NOMO-1 (cell line): Measurements from ENCODE around the gene DNAI1.

Experiments
- DNase-seq, 2 experiments: peaks; one replicate each; lab custom pipeline; 2025; ENCODE audit not compliant: unreplicated experiment in 2 of 2; lab: John Stamatoyannopoulos, UW

DNAI1 gene

GRCh38 chr9:34485822-34486221 is 27.2 kb downstream of the DNAI1 start:
- DNase-seq, result no peak

- DNase-seq, result no peak
Observed at GRCh38 chr9:34486572-34486971, 28.0 kb downstream of the DNAI1 start.

GRCh38 chr9:34490360-34490759 is 31.8 kb downstream of the DNAI1 start:
- no peak for DNase-seq

DNA sequence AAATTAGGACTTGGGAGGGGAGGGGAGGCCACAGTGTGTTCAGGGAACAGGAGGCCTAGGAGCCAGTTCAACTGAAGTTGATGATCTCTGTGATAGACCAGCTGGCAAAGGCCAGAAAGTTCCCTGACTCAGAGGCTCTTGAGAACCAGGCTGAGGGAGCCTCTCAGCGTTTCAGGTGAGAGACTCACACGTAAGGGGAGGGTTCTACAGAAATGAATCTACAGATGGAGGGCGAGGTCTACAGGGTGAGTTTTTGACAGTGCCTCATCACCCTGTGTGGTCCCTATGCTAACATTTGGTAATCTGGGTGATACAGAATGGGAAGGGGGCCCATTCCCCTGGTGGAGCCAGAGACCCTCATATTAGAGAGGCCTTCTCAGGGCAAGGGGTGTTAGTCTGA is 32.2 kb downstream of the DNAI1 start:
- no peak for DNase-seq

GRCh38 chr9:34491596-34491995 is 33.0 kb downstream of the DNAI1 start:
- no peak for DNase-seq

- DNase-seq, result no peak
Observed at GRCh38 chr9:34492051-34492450, 33.4 kb downstream of the DNAI1 start.

- DNase-seq, result peak; percentile 38 to 64
Observed at GRCh38 chr9:34493972-34494535, 35.4 kb downstream of the DNAI1 start.

DNA sequence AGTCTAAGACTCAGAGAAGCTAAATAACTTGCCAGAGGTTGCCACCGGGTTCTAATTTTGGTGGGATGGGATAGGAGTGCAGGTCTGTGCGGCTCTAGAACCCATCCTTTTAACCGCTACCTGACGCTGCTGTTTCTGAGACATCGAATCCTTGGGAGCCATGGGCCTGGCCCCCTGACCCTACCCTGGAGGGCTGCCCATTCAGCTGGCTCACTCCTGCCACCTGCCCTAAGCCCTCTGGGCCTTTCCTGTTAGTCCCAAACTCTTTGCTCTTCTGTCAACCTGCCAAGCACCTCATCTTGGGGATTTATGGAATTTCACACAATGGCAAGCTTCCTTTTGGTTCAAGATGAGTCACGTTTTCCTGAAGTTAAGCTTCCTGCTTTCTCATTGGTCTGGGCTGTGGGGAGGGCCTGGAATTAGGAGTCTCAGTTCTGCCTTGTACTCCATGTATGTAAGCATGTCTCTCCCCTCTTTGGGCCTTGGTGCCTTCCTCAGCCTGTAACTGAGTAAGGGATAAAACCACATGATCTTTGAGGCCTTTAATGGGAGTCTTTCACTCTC is 37.6 kb downstream of the DNAI1 start:
- DNase-seq, result no peak

DNA sequence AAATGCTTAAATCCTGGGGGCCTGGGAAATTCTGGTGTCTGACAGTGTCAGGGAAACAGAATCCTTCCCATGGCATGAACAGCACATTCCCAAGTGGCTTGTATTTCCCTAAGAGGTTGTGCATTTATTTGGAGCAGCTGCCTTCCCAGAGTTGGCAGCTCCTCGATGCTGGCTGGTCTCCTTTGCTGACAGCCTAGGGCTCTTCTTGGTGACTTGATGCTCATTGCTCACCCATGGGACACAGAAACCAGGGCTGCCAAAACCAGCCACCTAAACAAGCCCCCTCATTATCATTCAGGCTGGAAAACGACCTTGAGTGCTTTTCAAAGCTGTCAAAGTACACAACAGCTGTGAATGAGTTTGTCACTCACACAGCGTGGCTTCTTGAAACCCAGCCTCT is 39.9 kb downstream of the DNAI1 start:
- no peak for DNase-seq

DNA sequence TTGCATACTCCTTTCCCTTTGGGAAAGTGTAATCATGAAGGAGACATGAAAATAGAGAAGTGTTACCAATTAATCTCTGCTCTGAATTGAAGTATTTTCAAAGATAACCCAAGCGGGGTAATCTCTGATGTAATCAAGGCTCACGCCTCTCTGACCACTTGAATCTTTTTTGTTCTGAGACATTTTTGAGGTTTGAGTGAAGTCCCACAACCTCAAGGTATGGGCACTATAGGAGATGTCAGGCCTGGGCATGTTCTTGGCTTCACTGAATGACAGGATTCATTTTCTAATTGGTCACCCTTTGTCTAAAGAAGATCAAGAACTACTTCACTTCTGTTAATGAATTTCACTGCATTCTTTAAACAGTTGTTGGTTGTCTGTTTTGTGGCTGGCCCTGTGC is 40.5 kb downstream of the DNAI1 start:
- no peak for DNase-seq

DNA sequence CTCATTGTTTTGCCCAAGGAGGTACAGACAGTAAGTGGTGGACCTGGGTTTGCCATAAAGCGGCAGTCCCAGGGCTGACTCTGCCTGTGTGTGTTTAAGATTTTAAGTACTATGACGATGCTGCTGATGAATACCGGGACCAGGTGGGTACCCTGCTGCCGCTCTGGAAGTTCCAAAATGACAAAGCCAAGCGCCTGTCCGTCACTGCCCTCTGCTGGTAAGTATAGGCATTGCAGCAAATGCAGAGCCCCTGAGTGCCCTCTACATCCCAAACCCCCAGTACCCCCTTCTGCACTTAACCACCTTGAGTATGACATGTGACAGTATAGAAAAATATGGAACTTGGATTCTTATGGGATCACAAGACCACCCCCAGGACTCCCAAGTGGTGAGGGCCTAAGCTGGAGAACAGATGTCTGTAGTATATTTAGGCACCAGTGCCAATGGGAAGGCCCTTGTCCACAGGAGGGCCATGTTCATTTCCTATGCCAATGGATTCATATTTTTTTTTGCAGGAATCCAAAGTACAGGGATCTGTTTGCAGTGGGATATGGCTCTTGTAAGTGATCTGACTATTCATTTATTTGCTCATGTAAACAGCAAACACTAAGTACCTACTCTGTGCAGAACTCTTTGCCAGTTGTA is 42.1 kb downstream of the DNAI1 start:
- DNase-seq, result peak; percentile 38 to 60

GRCh38 chr9:34501372-34501771 is 42.8 kb downstream of the DNAI1 start:
- DNase-seq, result no peak

DNA sequence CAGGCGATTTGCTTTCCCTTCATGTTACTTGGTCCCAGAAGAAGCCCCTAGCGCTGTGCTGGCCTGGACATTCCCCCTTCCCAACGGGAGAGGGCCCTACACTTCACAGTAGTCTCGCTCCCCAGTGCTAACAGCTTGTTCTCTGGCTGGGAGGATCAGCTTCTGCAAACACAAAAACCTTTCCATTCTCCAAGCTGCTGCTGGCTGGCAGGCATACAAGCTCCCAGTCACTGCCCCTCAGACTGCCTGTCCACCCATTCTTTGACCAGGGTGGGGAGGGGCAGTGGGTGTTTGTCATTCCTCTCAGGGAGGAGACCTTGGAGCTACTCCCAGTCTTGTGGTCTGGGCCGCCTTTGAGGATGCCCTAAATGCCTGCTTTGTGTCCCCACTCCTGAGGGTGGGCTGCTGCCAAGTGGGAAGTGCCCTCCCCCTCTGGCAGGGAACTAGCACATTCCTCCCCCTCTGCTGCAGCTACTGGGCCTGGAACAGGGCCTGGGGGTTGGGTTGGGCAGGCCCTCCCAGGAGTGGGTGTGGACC is 43.4 kb downstream of the DNAI1 start:
- no peak for DNase-seq

- no peak for DNase-seq
Observed at GRCh38 chr9:34502471-34502870, 43.9 kb downstream of the DNAI1 start.

DNA sequence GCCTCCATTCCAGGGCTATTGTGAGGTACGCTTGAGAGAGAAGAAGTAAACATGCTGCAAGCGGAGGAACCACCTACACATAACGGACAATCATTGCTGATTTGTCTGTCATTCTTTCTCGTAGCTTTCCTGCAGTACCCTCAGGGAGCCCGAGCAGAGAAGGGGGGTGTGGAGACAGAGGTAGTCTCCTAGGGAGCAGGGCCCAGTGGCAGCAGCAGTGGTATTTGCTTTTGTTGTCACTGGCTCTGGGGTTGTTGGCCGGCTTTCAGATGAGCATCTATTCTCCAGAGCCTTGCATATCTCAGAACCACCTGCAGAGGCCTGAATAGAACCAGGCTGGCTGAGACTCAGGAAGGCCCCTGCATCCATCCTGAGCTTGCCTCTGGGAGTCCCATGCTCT is 44.3 kb downstream of the DNAI1 start:
- no peak for DNase-seq

- no peak for DNase-seq
Observed at GRCh38 chr9:34503406-34503805, 44.8 kb downstream of the DNAI1 start.

DNA sequence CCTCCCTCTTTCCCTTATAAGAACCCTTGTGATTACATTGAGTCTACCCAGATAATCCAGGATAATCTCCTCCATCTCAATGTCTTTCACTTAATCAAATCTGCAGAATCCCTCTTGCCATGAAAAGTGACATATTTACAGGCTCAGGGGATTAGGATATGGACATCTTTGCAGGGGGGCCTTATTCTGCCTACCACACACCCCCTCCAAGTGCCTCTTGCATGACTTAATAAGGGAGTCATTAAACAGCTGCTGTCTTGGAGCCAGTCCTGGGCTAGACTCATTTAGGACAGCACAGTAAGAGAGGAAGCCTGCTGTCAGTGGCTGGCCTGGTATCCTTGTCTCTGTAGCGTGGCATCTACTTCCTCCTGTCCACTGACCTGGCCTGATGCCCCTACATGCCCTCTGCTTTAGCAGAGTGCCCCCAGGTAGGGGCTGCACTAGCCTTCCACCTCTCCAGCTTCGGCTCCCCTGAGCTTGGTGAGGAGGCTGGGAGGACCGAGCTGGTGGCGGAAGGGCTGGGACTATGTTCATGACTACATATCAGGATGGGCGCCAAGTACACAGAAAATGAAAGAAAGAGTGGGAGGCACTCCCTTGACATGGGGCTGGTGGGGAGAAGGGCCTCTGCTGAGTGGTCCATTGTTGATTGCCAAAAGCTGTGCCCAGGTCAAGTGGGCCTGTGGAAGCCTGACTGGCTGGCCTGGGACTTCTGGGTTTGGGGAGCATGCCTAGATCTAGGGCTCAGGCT is 46.9 kb downstream of the DNAI1 start:
- DNase-seq, result no peak

DNA sequence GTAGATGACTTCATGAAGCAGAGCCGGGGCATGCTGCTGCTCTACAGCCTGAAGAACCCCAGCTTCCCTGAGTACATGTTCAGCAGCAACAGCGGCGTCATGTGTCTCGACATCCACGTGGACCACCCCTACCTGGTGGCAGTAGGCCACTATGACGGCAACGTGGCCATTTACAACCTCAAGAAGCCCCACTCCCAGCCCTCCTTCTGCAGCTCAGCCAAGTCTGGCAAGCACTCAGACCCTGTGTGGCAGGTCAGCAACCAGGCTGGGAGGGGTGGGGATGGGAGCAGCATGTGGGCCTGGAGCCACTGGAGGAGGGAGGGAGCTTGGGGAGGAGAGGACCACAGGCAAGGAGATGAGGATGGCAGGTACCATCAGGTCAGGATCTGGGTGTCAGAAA is 48.0 kb downstream of the DNAI1 start:
- no peak for DNase-seq

DNA sequence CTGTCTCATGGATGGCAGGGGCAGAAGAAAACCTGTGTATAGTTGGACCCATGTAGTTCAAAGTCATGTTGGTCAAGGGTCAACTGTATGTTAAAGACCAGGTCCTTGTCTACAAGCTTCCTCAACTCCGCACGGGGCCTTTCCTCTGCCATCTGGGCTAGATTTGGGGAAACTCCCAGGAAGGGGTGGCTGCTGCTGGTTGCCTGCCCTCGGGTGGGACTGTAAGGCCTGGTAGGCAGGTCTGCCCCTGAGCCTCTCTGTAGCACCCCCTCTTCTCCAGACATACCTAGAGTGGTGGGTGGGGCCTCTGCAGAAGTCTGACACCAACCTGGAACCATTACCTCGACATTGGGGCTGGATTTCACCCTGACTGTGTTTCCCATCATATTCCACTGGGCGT is 49.0 kb downstream of the DNAI1 start:
- no peak for DNase-seq

DNA sequence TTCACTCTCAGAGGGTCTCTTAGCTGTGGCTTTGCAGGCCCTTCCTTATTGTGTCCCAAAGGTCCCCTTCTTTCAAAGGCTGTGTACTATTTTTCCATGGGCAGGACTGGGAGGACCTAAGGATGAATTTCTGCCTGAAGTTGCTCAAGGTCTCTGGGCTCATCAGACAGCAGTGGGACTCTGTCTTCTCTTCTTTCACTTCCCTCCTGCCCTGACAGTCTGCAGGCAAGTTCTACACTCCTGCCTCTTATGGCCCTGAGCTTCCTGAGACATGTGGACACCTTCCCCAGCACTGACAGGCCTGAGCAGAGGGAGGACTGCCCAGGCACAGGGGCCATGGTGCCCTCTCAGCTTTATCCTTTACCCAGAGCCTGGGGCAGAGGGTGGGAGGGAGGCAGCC is 49.4 kb downstream of the DNAI1 start:
- peak in 1 of 2 experiments; percentile 57 for DNase-seq

DNA sequence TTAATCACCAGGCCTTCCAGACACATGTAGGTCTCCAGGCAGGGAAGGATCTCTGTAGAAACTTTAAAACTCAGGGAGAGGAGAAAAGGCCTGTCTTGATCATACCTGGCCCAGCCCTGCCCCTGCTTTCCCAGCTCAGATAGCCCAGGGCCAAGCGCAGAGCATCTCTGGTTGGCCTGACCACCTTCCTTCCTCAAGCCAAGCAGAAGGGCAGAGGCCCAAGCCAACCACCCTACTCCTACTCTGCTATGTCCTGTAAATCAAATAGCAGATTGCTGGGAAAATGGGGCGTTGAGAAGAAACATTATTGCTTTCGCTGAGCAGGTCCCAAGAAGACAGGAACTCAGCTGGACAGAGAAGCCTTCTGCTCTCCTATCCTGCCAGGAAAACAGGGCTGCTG is 49.9 kb downstream of the DNAI1 start:
- no peak for DNase-seq

DNA sequence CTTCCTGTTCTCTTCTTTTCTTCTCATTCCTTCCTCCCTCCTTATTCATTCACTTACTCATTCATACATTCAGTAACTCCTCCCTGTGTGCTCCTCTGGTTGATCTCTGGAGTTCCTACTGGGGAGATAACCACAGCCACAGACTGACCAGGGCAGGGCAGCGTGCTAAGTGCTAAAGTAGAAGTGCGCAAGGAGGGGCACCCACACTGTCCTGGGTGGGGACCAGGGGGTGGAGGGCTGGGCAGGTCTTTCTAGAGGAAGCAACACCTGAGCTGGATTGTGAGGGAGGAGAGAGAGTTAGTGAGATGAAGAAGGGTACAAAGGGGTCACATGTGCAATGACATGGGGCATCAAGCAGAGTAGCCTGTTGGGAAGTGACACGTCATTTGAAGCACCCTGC is 50.3 kb downstream of the DNAI1 start:
- no peak for DNase-seq
